Ovary (tissue), 3 donors: ENCODE results near the gene TRAPPC2.

Experiments
- EP300 ChIP-seq: sonication (generic); formaldehyde crosslinking; IDR thresholded peaks from one replicate; pipeline ENCODE4 v1.6.1; 2017; ENCODE audit warnings: antibody characterized with exemption
- POLR2A ChIP-seq: fragments of 450-650 bp; IDR thresholded peaks from one replicate; pipeline ENCODE4 v1.6.1; 2017; ENCODE audit warnings: antibody characterized with exemption, mild to moderate bottlenecking, moderate library complexity
- TF ChIP-seq, protein P1 (sequence below), 3 donors: fragments of 450-650 bp in 2 of 3; fragments of 200-600 bp in 1 of 3; IDR thresholded peaks; one replicate each; pipeline versions ENCODE4 v1.5.1 to v1.8.0; 2016 to 2022; ENCODE audit warnings: antibody characterized with exemption in 3 of 3, mild to moderate bottlenecking in 1 of 3
- donor health status: DM: no; HTN: no; CAD: no.

DNA sequence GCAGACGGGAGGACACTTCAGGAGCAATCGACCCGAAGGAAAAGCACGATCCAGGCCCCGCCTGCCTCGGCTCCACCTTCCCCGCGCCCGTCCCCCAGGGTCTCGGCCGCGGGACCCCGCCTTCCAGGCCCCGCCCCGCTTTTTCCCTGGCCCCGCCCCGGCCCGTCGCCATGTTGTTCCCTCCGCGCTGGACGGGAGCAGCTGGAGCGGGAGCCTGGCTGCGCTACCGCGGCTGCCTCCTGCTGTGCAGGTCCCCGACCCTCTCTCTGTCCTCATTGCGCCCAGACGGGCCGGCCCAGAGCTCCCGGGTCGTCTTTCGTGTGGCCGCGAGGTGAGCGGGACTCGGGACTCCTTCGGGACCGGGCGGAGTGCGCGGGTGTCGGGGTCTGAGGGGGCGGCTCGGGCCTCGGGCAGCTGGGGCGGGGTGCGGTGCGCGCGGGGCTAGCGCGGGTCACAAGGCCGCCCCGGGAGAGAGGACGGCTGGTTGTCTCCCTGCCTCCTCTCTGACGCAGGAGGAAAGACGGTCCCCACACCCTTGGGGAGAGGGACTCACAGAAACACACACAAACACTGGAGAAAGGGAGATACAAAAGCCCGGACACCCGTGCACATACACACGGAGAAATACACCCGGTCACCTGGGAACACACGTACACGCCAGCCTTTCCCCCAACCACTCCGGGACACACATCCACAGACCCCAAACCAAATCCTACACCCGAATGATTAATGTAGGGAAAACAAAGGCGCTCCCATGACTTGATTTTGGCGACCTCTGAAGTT lies 45.3 kb downstream of the TRAPPC2 start, which contains the start of gene RAB9A:
- TF ChIP-seq, protein P1, sequence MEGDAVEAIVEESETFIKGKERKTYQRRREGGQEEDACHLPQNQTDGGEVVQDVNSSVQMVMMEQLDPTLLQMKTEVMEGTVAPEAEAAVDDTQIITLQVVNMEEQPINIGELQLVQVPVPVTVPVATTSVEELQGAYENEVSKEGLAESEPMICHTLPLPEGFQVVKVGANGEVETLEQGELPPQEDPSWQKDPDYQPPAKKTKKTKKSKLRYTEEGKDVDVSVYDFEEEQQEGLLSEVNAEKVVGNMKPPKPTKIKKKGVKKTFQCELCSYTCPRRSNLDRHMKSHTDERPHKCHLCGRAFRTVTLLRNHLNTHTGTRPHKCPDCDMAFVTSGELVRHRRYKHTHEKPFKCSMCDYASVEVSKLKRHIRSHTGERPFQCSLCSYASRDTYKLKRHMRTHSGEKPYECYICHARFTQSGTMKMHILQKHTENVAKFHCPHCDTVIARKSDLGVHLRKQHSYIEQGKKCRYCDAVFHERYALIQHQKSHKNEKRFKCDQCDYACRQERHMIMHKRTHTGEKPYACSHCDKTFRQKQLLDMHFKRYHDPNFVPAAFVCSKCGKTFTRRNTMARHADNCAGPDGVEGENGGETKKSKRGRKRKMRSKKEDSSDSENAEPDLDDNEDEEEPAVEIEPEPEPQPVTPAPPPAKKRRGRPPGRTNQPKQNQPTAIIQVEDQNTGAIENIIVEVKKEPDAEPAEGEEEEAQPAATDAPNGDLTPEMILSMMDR (IDR thresholded peaks at IDR 0.05): peak in 1 of 3 donors; percentile 14
- TF ChIP-seq POLR2A (peak; percentile 88), EP300 (no peak)
